ENCODE data around the gene C12orf60. TPM values are rescaled to one million over a fixed set of nuclear protein-coding genes. Genes with fewer than 3 reads are reported as not detected.
"Not testable (repeated sequence)": the region's sequence is repeated elsewhere in the genome, so short reads cannot be mapped to it uniquely, and the experiment has no call there.

Gene C12orf60
- total RNA-seq, result 2.1 and 2.2 TPM in 2 replicates

- H3K27me3 Mint-ChIP-seq (ENCODE audit: insufficient read depth), result no peaks in the 10 kb centered on the region
- peaks cover 15% of the 10 kb centered on the region for H3K36me3 Mint-ChIP-seq (ENCODE audit: low read depth)
- peaks cover 22% of the 10 kb centered on the region for H3K4me1 Mint-ChIP-seq (ENCODE audit: low read depth)
- no peaks in the 10 kb centered on the region for H3K9me3 Mint-ChIP-seq
- H3K4me3 Mint-ChIP-seq, result no peak within 1 kb of the TSS
- peak; percentile 84 for DNase-seq (ENCODE audit: low spot score)
- intact Hi-C loops (cut with micrococcal nuclease), result loop anchor here (1.0 to 10.0 kb wide), 8 partner anchors 29 to 1080 kb away; partner anchors contain the start of genes ARHGDIB, RERG and STRAP
- H3K27ac Mint-ChIP-seq, result no peak within 1 kb of the TSS
Measured at GRCh38 chr12:14803011-14803829, at the start of gene C12orf60, which contains the start of gene WBP11. Gene C12orf60, plus strand, starts transcription at chr12:14803670. Its CDS starts 19,266 bp downstream, at chr12:14822936. Gene WBP11, minus strand, starts transcription at chr12:14803478. Its CDS starts 2,095 bp downstream, at chr12:14801383.

- no peaks in the 10 kb centered on the region for H3K9me3 Mint-ChIP-seq
- H3K27me3 Mint-ChIP-seq (ENCODE audit: insufficient read depth), result peaks cover 5% of the 10 kb centered on the region
- H3K36me3 Mint-ChIP-seq (ENCODE audit: low read depth), result peaks cover 12% of the 10 kb centered on the region
- intact Hi-C loops (cut with micrococcal nuclease), result no loop called here
- no peaks in the 10 kb centered on the region for H3K4me1 Mint-ChIP-seq (ENCODE audit: low read depth)
- H3K27ac Mint-ChIP-seq, result no peak overlapping the region
- H3K4me3 Mint-ChIP-seq, result no peak overlapping the region
- no peak for DNase-seq (ENCODE audit: low spot score)
Measured at GRCh38 chr12:14756334-14757143, 46.9 kb upstream of the C12orf60 start.

GRCh38 chr12:14759711-14760280, 43.7 kb upstream of the C12orf60 start:
- H3K4me3 Mint-ChIP-seq; H3K9me3 Mint-ChIP-seq; intact Hi-C loops (cut with micrococcal nuclease); H3K27me3 Mint-ChIP-seq (ENCODE audit: insufficient read depth); H3K27ac Mint-ChIP-seq; DNase-seq (ENCODE audit: low spot score): not testable (repeated sequence)
- Mint-ChIP-seq H3K36me3 (ENCODE audit: low read depth) (peaks cover 25% of the 10 kb centered on the region), H3K4me1 (ENCODE audit: low read depth) (peaks cover 11% of the 10 kb centered on the region)

GRCh38 chr12:14765398-14765797, 38.1 kb upstream of the C12orf60 start:
- H3K27me3 Mint-ChIP-seq (ENCODE audit: insufficient read depth), result no peaks in the 10 kb centered on the region
- H3K4me1 Mint-ChIP-seq (ENCODE audit: low read depth), result peaks cover 43% of the 10 kb centered on the region
- H3K36me3 Mint-ChIP-seq (ENCODE audit: low read depth), result peaks cover 51% of the 10 kb centered on the region
- peaks cover 7% of the 10 kb centered on the region for H3K9me3 Mint-ChIP-seq
- DNase-seq (ENCODE audit: low spot score), result no peak
- H3K4me3 Mint-ChIP-seq, result no peak overlapping the region
- no peak overlapping the region for H3K27ac Mint-ChIP-seq
- intact Hi-C loops (cut with micrococcal nuclease), result loop anchor here (5.0 kb wide), 1 partner anchor 1027 kb away; no protein-coding TSS in a partner anchor

- H3K4me1 Mint-ChIP-seq (ENCODE audit: low read depth), result peaks cover 46% of the 10 kb centered on the region
- DNase-seq (ENCODE audit: low spot score); H3K27ac Mint-ChIP-seq: not testable (repeated sequence)
Measured at GRCh38 chr12:14766020-14766419, 37.5 kb upstream of the C12orf60 start.

GRCh38 chr12:14766649-14767215, 36.7 kb upstream of the C12orf60 start:
- Mint-ChIP-seq H3K27me3 (ENCODE audit: insufficient read depth) (no peaks in the 10 kb centered on the region), H3K27ac (no peak overlapping the region), H3K9me3 (peaks cover 7% of the 10 kb centered on the region), H3K4me1 (ENCODE audit: low read depth) (peaks cover 51% of the 10 kb centered on the region), H3K4me3 (no peak overlapping the region), H3K36me3 (ENCODE audit: low read depth) (peaks cover 42% of the 10 kb centered on the region)
- no peak for DNase-seq (ENCODE audit: low spot score)
- intact Hi-C loops (cut with micrococcal nuclease), result loop anchor here (5.0 kb wide), 1 partner anchor 1026 kb away; no protein-coding TSS in a partner anchor

More at GRCh38 chr12:14766020-14766419, 37.5 kb upstream of the C12orf60 start:
- H3K4me3 Mint-ChIP-seq; H3K27me3 Mint-ChIP-seq (ENCODE audit: insufficient read depth); H3K9me3 Mint-ChIP-seq: not testable (repeated sequence)
- intact Hi-C loops (cut with micrococcal nuclease), result loop anchor here (5.0 kb wide), 1 partner anchor 1026 kb away; no protein-coding TSS in a partner anchor
- H3K36me3 Mint-ChIP-seq (ENCODE audit: low read depth), result peaks cover 48% of the 10 kb centered on the region

- H3K9me3 Mint-ChIP-seq, result peaks cover 7% of the 10 kb centered on the region
- H3K27me3 Mint-ChIP-seq (ENCODE audit: insufficient read depth), result no peaks in the 10 kb centered on the region
- intact Hi-C loops (cut with micrococcal nuclease), result loop anchor here (5.0 kb wide), 1 partner anchor 1025 kb away; no protein-coding TSS in a partner anchor
- no peak overlapping the region for H3K27ac Mint-ChIP-seq
- H3K36me3 Mint-ChIP-seq (ENCODE audit: low read depth), result peaks cover 34% of the 10 kb centered on the region
- H3K4me3 Mint-ChIP-seq, result peak overlapping the region; percentile 7
- no peak for DNase-seq (ENCODE audit: low spot score)
- H3K4me1 Mint-ChIP-seq (ENCODE audit: low read depth), result peaks cover 49% of the 10 kb centered on the region
Measured at GRCh38 chr12:14767617-14768016, 35.9 kb upstream of the C12orf60 start.

GRCh38 chr12:14768823-14769405, 34.6 kb upstream of the C12orf60 start:
- H3K4me3 Mint-ChIP-seq, result peak overlapping the region; percentile 86
- H3K36me3 Mint-ChIP-seq (ENCODE audit: low read depth), result peaks cover 32% of the 10 kb centered on the region
- no peaks in the 10 kb centered on the region for H3K27me3 Mint-ChIP-seq (ENCODE audit: insufficient read depth)
- intact Hi-C loops (cut with micrococcal nuclease), result loop anchor here (5.0 kb wide), 1 partner anchor 1023 kb away; no protein-coding TSS in a partner anchor
- peaks cover 7% of the 10 kb centered on the region for H3K9me3 Mint-ChIP-seq
- H3K27ac Mint-ChIP-seq, result peak overlapping the region; percentile 97
- DNase-seq (ENCODE audit: low spot score), result peak; percentile 15
- peaks cover 50% of the 10 kb centered on the region for H3K4me1 Mint-ChIP-seq (ENCODE audit: low read depth)

GRCh38 chr12:14769466-14769968, 34.0 kb upstream of the C12orf60 start:
- Mint-ChIP-seq H3K9me3 (peaks cover 7% of the 10 kb centered on the region), H3K27me3 (ENCODE audit: insufficient read depth) (no peaks in the 10 kb centered on the region), H3K4me1 (ENCODE audit: low read depth) (peaks cover 56% of the 10 kb centered on the region), H3K4me3 (peak overlapping the region; percentile 86), H3K36me3 (ENCODE audit: low read depth) (peaks cover 35% of the 10 kb centered on the region), H3K27ac (peak overlapping the region; percentile 97)
- DNase-seq (ENCODE audit: low spot score), result no peak
- intact Hi-C loops (cut with micrococcal nuclease), result loop anchor here (5.0 kb wide), 1 partner anchor 1023 kb away; no protein-coding TSS in a partner anchor

GRCh38 chr12:14769969-14770495, 33.4 kb upstream of the C12orf60 start:
- Mint-ChIP-seq H3K4me3 (peak overlapping the region; percentile 86), H3K9me3 (peaks cover 7% of the 10 kb centered on the region), H3K4me1 (ENCODE audit: low read depth) (peaks cover 61% of the 10 kb centered on the region), H3K36me3 (ENCODE audit: low read depth) (peaks cover 34% of the 10 kb centered on the region), H3K27me3 (ENCODE audit: insufficient read depth) (no peaks in the 10 kb centered on the region), H3K27ac (peak overlapping the region; percentile 97)
- intact Hi-C loops (cut with micrococcal nuclease), result loop anchor here (1.0 to 10.0 kb wide), 10 partner anchors 47 to 1112 kb away; partner anchors contain the start of genes ARHGDIB and STRAP
- DNase-seq (ENCODE audit: low spot score), result peak; percentile 79

Data from activated T-helper 1 cell treated with anti-CD3 and anti-CD28 coated beads, Interleukin-12 subunit alpha, Interleukin-12 subunit beta, Interleukin-2, Interleukin-4 antibody, amounts not matched to agents 30 ng/mL and 10 ng/mL and 1 ng/mL, durations not matched to agents 14 hours and 24 hours and 36 hours (primary cell).